Tibial nerve (tissue), 4 donors: ENCODE results near the gene MEOX2.

ENCODE experiments used
- CTCF ChIP-seq, 5 experiments: fragments of 200-600 bp in 3 of 5; fragments of 450-650 bp in 2 of 5; sonication (generic) in 3 of 5; IDR thresholded peaks; one replicate each; pipeline ENCODE4 v1.5.1; 2016 to 2019; ENCODE audit warnings: antibody characterized with exemption in 5 of 5, mild to moderate bottlenecking in 3 of 5, moderate library complexity in 2 of 5
- EP300 ChIP-seq, 2 donors: sonication (generic); formaldehyde crosslinking; IDR thresholded peaks; one replicate each; pipeline ENCODE4 v1.6.1; 2017; ENCODE audit warnings: antibody characterized with exemption in 2 of 2, mild to moderate bottlenecking in 1 of 2

GRCh38 chr7:15678653-15679052, 7.8 kb downstream of the MEOX2 start:
- TF ChIP-seq EP300 (IDR thresholded peaks at IDR 0.05) (no peak), CTCF (IDR thresholded peaks at IDR 0.05) (no peak)
